BE2C (cell line): ENCODE measurements around the gene USP17L12. TPM values are rescaled to one million over a fixed set of nuclear protein-coding genes. Genes with fewer than 3 reads are reported as not detected.
"Not testable (repeated sequence)": the region's sequence is repeated elsewhere in the genome, so short reads cannot be mapped to it uniquely, and the experiment has no call there.

Experiments
- DNase-seq: peaks from one replicate; pipeline ENCODE4 v3.0.0-alpha.2; 2020
- H3K27me3 ChIP-seq: fragments of 250-450 bp; sonication (Bioruptor Pico); 2 replicates; pipeline ENCODE4 v1.5.1; 2020; ENCODE audit warnings: mild to moderate bottlenecking
- H3K36me3 ChIP-seq: fragments of 250-450 bp; sonication (Bioruptor Pico); 2 replicates; pipeline ENCODE4 v1.5.1; 2020; ENCODE audit warnings: mild to moderate bottlenecking
- H3K4me1 ChIP-seq: fragments of 250-450 bp; sonication (Bioruptor Pico); 2 replicates; pipeline ENCODE4 v1.5.1; 2020
- H3K4me3 ChIP-seq: 2 replicates; pipeline ENCODE4 v1.5.1; 2011; ENCODE audit warnings: low read depth, low read length
- H3K9me3 ChIP-seq: fragments of 250-450 bp; sonication (Bioruptor Pico); 2 replicates; pipeline ENCODE4 v1.5.1; 2020
- polyA plus RNA-seq: library from polyadenylated mRNA; unstranded; fragments of >200 nt; gene quantifications from one replicate; pipeline ENCODE4 v1.2.1, GENCODE V29; 2012; ENCODE audit warnings: low read depth, missing spikeins; ENCODE audit not compliant: insufficient read length, insufficient read depth

Gene USP17L12
- polyA plus RNA-seq: not detected

- H3K36me3 ChIP-seq, DNase-seq: not testable (repeated sequence)
Measured at GRCh38 chr4:9219852-9220251, at the start of gene USP17L12. TSS of gene USP17L12 (plus strand) at chr4:9220152. CDS start at chr4:9220152, 0 bp downstream.

GRCh38 chr4:9210357-9210756 lies 9.6 kb upstream of the USP17L12 start, which contains the start of gene USP17L10:
TSS of gene USP17L10 (plus strand) at chr4:9210657. CDS start at chr4:9210657, 0 bp downstream.
- H3K36me3 ChIP-seq, DNase-seq, H3K4me1 ChIP-seq, H3K27me3 ChIP-seq, H3K9me3 ChIP-seq, H3K4me3 ChIP-seq: not testable (repeated sequence)

More at GRCh38 chr4:9219852-9220251, at the start of gene USP17L12:
- H3K9me3 ChIP-seq, H3K4me1 ChIP-seq, H3K27me3 ChIP-seq, H3K4me3 ChIP-seq: not testable (repeated sequence)

GRCh38 chr4:9214701-9215100 lies 5.3 kb upstream of the USP17L12 start:
- H3K4me3 ChIP-seq, H3K27me3 ChIP-seq, DNase-seq: not testable (repeated sequence)

GRCh38 chr4:9215105-9215504 lies 4.8 kb upstream of the USP17L12 start, which contains the start of gene USP17L11:
TSS of gene USP17L11 (plus strand) at chr4:9215405. CDS start at chr4:9215405, 0 bp downstream.
- not testable (repeated sequence) for H3K27me3 ChIP-seq, DNase-seq, H3K36me3 ChIP-seq, H3K4me1 ChIP-seq, H3K9me3 ChIP-seq, H3K4me3 ChIP-seq

More at GRCh38 chr4:9214701-9215100, 5.3 kb upstream of the USP17L12 start:
- H3K9me3 ChIP-seq, H3K36me3 ChIP-seq, H3K4me1 ChIP-seq: not testable (repeated sequence)

- H3K9me3 ChIP-seq, DNase-seq, H3K4me3 ChIP-seq, H3K36me3 ChIP-seq, H3K4me1 ChIP-seq, H3K27me3 ChIP-seq: not testable (repeated sequence)
Measured at GRCh38 chr4:9224596-9224995, 4.6 kb downstream of the USP17L12 start, which contains the start of gene USP17L13. TSS of gene USP17L13 (plus strand) at chr4:9224896. CDS start at chr4:9224896, 0 bp downstream.

- not testable (repeated sequence) for H3K4me3 ChIP-seq, H3K36me3 ChIP-seq, H3K9me3 ChIP-seq, H3K27me3 ChIP-seq, DNase-seq, H3K4me1 ChIP-seq
Measured at GRCh38 chr4:9230249-9230648, 10.3 kb downstream of the USP17L12 start.

GRCh38 chr4:9234085-9234484 lies 14.1 kb downstream of the USP17L12 start, which contains the start of gene USP17L15:
TSS of gene USP17L15 (plus strand) at chr4:9234385. CDS start at chr4:9234385, 0 bp downstream.
- H3K4me3 ChIP-seq, H3K27me3 ChIP-seq, H3K4me1 ChIP-seq, DNase-seq, H3K9me3 ChIP-seq, H3K36me3 ChIP-seq: not testable (repeated sequence)

GRCh38 chr4:9238461-9238860 lies 18.5 kb downstream of the USP17L12 start:
- peak; percentile 18 for DNase-seq
- H3K27me3 ChIP-seq, H3K36me3 ChIP-seq: not testable (repeated sequence)

GRCh38 chr4:9243579-9243978 lies 23.6 kb downstream of the USP17L12 start, which contains the start of gene USP17L17:
TSS of gene USP17L17 (plus strand) at chr4:9243879. CDS start at chr4:9243879, 0 bp downstream.
- not testable (repeated sequence) for H3K27me3 ChIP-seq, H3K4me3 ChIP-seq, H3K9me3 ChIP-seq, H3K4me1 ChIP-seq, DNase-seq, H3K36me3 ChIP-seq

More at GRCh38 chr4:9238461-9238860, 18.5 kb downstream of the USP17L12 start:
- not testable (repeated sequence) for H3K9me3 ChIP-seq, H3K4me3 ChIP-seq, H3K4me1 ChIP-seq

- not testable (repeated sequence) for H3K4me1 ChIP-seq, H3K27me3 ChIP-seq, H3K4me3 ChIP-seq, DNase-seq, H3K36me3 ChIP-seq, H3K9me3 ChIP-seq
Measured at GRCh38 chr4:9247953-9248680, 28.2 kb downstream of the USP17L12 start, which contains the start of gene USP17L18. TSS of gene USP17L18 (plus strand) at chr4:9248630. CDS start at chr4:9248630, 0 bp downstream.

GRCh38 chr4:9253078-9253477 lies 33.1 kb downstream of the USP17L12 start, which contains the start of gene USP17L19:
TSS of gene USP17L19 (plus strand) at chr4:9253378. CDS start at chr4:9253378, 0 bp downstream.
- not testable (repeated sequence) for H3K4me1 ChIP-seq, H3K4me3 ChIP-seq, H3K9me3 ChIP-seq, H3K36me3 ChIP-seq, H3K27me3 ChIP-seq, DNase-seq

GRCh38 chr4:9257824-9258223 lies 37.9 kb downstream of the USP17L12 start, which contains the start of gene USP17L20:
TSS of gene USP17L20 (plus strand) at chr4:9258124. CDS start at chr4:9258124, 0 bp downstream.
- H3K4me3 ChIP-seq, H3K36me3 ChIP-seq, H3K9me3 ChIP-seq, DNase-seq, H3K27me3 ChIP-seq, H3K4me1 ChIP-seq: not testable (repeated sequence)

- not testable (repeated sequence) for H3K9me3 ChIP-seq, H3K4me1 ChIP-seq, H3K36me3 ChIP-seq, H3K4me3 ChIP-seq, DNase-seq, H3K27me3 ChIP-seq
Measured at GRCh38 chr4:9262572-9262971, 42.6 kb downstream of the USP17L12 start, which contains the start of gene USP17L21. TSS of gene USP17L21 (plus strand) at chr4:9262872. CDS start at chr4:9262872, 0 bp downstream.

GRCh38 chr4:9267319-9267718 lies 47.4 kb downstream of the USP17L12 start, which contains the start of gene USP17L22:
TSS of gene USP17L22 (plus strand) at chr4:9267619. CDS start at chr4:9267619, 0 bp downstream.
- not testable (repeated sequence) for H3K27me3 ChIP-seq, H3K4me3 ChIP-seq, H3K4me1 ChIP-seq, H3K9me3 ChIP-seq, DNase-seq, H3K36me3 ChIP-seq
